GM12874 (cell line): Measurements from ENCODE around the gene SH3BGRL2.

Experiments
- TF ChIP-seq, protein P1 (sequence below): IDR thresholded peaks from 2 replicates; pipeline ENCODE4 v1.5.1; 2011; ENCODE audit warnings: low read depth, mild to moderate bottlenecking, control low read depth, low read length, moderate library complexity; ENCODE audit not compliant: insufficient read depth

Gene SH3BGRL2

GRCh38 chr6:79630883-79631692, at the start of gene SH3BGRL2:
SH3BGRL2 (plus strand) TSS chr6:79631329; CDS start chr6:79631462, 133 bp downstream.
- TF ChIP-seq, protein P1, sequence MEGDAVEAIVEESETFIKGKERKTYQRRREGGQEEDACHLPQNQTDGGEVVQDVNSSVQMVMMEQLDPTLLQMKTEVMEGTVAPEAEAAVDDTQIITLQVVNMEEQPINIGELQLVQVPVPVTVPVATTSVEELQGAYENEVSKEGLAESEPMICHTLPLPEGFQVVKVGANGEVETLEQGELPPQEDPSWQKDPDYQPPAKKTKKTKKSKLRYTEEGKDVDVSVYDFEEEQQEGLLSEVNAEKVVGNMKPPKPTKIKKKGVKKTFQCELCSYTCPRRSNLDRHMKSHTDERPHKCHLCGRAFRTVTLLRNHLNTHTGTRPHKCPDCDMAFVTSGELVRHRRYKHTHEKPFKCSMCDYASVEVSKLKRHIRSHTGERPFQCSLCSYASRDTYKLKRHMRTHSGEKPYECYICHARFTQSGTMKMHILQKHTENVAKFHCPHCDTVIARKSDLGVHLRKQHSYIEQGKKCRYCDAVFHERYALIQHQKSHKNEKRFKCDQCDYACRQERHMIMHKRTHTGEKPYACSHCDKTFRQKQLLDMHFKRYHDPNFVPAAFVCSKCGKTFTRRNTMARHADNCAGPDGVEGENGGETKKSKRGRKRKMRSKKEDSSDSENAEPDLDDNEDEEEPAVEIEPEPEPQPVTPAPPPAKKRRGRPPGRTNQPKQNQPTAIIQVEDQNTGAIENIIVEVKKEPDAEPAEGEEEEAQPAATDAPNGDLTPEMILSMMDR: no peak

GRCh38 chr6:79584332-79584731, 46.8 kb upstream of the SH3BGRL2 start:
- TF ChIP-seq, protein P1: no peak

DNA sequence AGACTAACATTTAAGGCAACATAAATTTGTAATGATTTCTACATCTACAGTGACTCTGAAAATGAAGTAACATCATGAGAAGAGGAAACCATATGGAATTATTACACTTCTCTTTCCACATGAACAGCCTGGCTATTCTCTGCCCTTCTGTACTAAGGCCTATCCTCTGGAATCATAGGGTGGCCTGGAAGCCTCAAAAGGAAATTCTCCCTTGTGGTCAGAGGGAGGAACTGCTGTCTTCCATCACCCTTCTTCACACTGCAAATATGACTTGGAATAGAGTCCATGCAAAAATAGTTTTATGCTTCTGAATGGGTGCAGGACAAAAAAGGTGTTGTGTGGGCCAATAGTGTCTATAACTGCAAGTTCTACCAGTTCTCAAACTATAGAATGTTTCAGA, 44.6 kb upstream of the SH3BGRL2 start:
- TF ChIP-seq, protein P1: peak; percentile 43; the same call in 1 of the 2 replicates

DNA sequence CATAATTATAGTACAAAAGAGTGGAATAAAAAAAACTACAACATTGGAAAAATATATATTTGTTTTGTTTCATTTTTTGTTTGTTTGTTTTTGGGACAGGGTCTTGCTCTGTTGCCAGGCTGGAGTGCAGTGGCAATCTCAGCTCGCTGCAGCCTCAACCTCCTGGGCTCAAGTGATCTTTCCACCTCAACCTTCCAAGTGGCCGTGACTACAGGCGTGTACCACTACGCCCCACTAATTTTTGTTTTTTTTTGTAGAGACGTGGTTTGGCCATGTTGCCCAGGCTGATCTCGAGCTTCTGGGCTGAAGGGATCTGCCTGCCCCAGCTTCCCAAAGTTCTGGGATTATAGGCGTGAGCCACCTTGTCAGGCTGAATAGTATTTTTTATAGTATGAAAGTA, 41.4 kb upstream of the SH3BGRL2 start:
- TF ChIP-seq, protein P1: no peak

- TF ChIP-seq, protein P1: no peak
Measured at GRCh38 chr6:79597155-79597554, 34.0 kb upstream of the SH3BGRL2 start.

DNA sequence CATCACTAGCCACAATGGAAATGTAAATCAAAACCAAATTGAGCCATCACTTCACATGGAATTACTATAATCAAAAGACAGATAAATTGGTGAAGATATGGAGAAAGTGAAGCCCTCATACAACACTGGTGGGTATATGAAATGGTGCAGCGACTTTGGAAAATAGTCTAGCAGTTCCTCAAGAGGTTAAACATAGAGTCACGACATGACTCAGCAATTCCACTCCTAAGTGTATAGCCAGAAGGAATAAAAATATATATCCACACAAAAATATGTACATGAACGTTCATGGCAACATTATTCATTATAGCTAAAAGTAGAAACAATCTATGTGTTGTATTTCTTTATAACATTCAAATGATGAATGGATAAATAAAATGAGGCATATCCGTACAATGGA, 33.1 kb upstream of the SH3BGRL2 start:
- TF ChIP-seq, protein P1: no peak

- TF ChIP-seq, protein P1: no peak
Measured at GRCh38 chr6:79599725-79600259, 31.3 kb upstream of the SH3BGRL2 start.
